GM18907 (cell line): ENCODE data around the gene OR51A7.
"Not testable (repeated sequence)": the region's sequence is repeated elsewhere in the genome, so short reads cannot be mapped to it uniquely, and the experiment has no call there.

Experiments
- ATAC-seq: cut with Tn5 transposase; IDR thresholded peaks from one replicate; pipeline ENCODE4 v1.9.1; 2021; ENCODE audit warnings: mild to moderate bottlenecking, moderate library complexity; ENCODE audit not compliant: unreplicated experiment

Gene OR51A7

GRCh38 chr11:4947505-4947904, 43.9 kb downstream of the OR51A7 start, which contains the start of gene OR51A4:
Gene OR51A4 (minus strand): TSS chr11:4947605. CDS start chr11:4947100, 505 bp downstream.
- ATAC-seq: no peak

DNA sequence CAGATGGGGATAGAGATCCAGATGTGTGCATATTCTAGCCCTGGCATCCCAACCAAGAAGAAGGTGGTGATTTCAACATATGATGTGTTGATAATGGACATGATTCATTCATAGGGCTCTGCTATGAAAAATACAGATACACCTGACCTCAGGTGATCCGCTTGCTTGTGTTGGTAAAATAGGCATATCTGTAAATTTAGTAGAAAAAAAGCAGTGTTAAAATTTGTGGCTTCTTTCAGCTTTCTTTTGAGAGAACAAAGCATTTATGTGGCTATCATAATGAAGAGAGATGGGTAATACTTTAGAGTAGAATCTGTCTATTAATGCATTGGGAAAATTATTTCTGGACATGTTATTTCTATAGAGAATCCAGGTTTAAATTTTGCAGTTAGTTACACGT, 52.0 kb downstream of the OR51A7 start, which contains the start of gene OR51A2:
TSS of gene OR51A2 (minus strand) at position 101 of the 400 bp plus-strand sequence. CDS start at position 101, 0 bp downstream.
- ATAC-seq: not testable (repeated sequence)

DNA sequence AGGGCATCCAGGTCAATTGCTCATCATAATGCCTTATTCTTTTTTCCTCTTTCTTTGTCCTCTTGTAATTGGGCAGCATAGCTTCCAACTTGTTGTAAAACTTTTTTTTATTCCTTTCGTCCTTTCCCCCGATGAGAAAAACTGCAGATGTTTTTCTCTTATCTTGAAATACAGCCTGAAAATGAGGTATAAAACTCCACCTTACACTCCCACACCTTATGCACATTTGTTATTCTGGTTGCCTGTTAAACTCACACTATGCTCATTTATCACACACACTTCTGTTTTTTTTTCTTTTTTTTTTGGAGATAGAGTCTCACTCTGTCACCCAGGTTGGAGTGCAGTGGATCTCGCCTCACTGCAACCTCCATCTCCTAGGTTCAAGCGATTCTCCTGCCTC, 53.8 kb downstream of the OR51A7 start:
- ATAC-seq: no peak
